Urinary bladder (tissue), 4 donors: ENCODE results near the gene DKKL1. TPM values are rescaled to one million over a fixed set of nuclear protein-coding genes. Genes with fewer than 3 reads are reported as not detected.
"Not testable (repeated sequence)": the region's sequence is repeated elsewhere in the genome, so short reads cannot be mapped to it uniquely, and the experiment has no call there.

Experiments used
- DNase-seq: peaks from one replicate; pipeline ENCODE4 v3.0.0-alpha.2; 2015; ENCODE audit errors: extremely low spot score
- H3K27ac ChIP-seq: one replicate; pipeline ENCODE4 v1.5.1; 2013; ENCODE audit warnings: low read depth, mild to moderate bottlenecking, moderate library complexity
- H3K36me3 ChIP-seq: one replicate; pipeline ENCODE4 v1.6.1; 2013; ENCODE audit warnings: mild to moderate bottlenecking, moderate library complexity; ENCODE audit not compliant: insufficient read depth
- H3K4me1 ChIP-seq: one replicate; pipeline ENCODE4 v1.6.1; 2013; ENCODE audit warnings: mild to moderate bottlenecking, moderate library complexity; ENCODE audit not compliant: insufficient read depth
- H3K4me3 ChIP-seq: one replicate; pipeline ENCODE4 v1.5.1; 2013; ENCODE audit warnings: low read depth, low read length
- WGBS: extraction: QIAGEN DNeasy Blood & Tissue Kit; methylation state at CpG from one replicate; pipeline ENCODE4 v1.1.7; 2013; 5-methylcytosine and 5-hydroxymethylcytosine counted together
- polyA plus RNA-seq: library from polyadenylated mRNA; stranded (reverse); fragments of 200-250 nt; gene quantifications from one replicate; pipeline ENCODE4 v1.2.3, GENCODE V29; 2013
- total RNA-seq: library from RNA; depleted of rRNA; stranded (reverse); fragments of >200 nt; gene quantifications from one replicate; pipeline ENCODE4 v1.2.3, GENCODE V29; 2014
- donor health status: healthy with polysubstance abuse.
- donor health status: healthy.

The DKKL1 gene
- total and polyA plus RNA-seq, 2 donors: 0.46 TPM; not detected in 1

- H3K4me3 ChIP-seq: peak within 1 kb of the TSS; percentile 63
- H3K36me3 ChIP-seq: no peaks in the 10 kb centered on the region
- H3K4me1 ChIP-seq: no peaks in the 10 kb centered on the region
- WGBS: under 1% methylated on average over 52 of the region's 52 CpGs
- peak within 1 kb of the TSS; percentile 62 for H3K27ac ChIP-seq
- DNase-seq: no peak
Measured at GRCh38 chr19:49362048-49362928, 1.4 kb upstream of the DKKL1 start, which contains the start of gene TEAD2. Gene TEAD2, minus strand, starts transcription at chr19:49362416. Its CDS starts 2,341 bp downstream, at chr19:49360075.

- DNase-seq: no peak
Measured at GRCh38 chr19:49362929-49363267, 779 bp upstream of the DKKL1 start.

DNA sequence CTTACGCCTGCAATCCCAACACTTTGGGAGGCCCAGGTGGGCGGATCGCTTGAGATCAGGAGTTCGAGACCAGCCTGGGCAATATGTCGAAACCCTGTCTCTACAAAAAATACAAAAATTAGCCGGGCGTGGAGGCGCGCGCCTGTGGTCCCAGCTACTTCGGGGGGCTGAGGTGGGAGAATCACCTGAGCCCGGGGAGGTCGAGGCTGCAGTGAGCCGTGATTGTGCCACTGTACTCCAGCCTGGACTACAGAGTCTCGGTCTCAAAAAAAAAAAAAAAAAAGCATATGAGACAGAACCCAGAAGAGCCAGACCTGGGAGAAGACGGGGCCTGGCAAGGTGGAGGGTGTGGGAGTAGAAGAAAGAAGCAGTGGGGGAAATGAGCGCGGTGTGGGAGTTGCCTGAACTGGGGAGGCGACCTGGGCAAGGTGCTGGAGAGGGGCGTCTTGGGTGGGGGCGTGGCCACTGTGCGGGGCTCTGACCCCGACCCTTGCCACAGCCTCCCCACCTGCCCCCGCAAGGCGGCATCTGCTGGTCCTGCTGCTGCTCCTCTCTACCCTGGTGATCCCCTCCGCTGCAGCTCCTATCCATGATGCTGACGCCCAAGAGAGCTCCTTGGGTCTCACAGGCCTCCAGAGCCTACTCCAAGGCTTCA, 533 bp downstream of the DKKL1 start:
- Histone ChIP-seq H3K27ac (no peak overlapping the region), H3K4me3 (no peak overlapping the region), H3K4me1 (no peaks in the 10 kb centered on the region), H3K36me3 (no peaks in the 10 kb centered on the region)
- WGBS: 71% methylated on average over 27 of the region's 27 CpGs
- DNase-seq: no peak

More at GRCh38 chr19:49362929-49363267, 779 bp upstream of the DKKL1 start:
- under 1% methylated on average over 14 of the region's 14 CpGs for WGBS
- peak overlapping the region; percentile 30 for H3K27ac ChIP-seq
- H3K4me3 ChIP-seq: no peak overlapping the region
- H3K4me1 ChIP-seq: no peaks in the 10 kb centered on the region
- H3K36me3 ChIP-seq: no peaks in the 10 kb centered on the region

DNA sequence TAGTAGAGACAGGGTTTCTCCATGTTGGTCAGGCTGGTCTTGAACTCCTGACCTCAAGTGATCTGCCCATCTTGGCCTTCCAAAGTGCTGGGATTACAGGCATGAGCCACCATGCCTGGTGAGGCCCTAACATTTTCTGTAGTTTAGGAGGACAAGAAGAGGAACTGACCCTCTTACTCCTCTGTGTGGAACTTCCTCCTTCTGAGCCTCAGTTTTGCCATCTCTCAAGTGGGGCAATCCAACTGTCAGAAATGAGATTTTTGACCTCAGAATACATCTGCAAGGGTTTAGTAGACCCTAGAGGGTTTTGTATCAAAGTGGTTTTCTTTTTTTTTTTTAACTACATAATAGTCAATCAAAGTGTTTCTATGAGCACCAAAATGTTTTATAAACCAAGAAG, 2.4 kb downstream of the DKKL1 start:
- DNase-seq: no peak
- Histone ChIP-seq H3K4me1 (no peaks in the 10 kb centered on the region), H3K4me3 (no peak overlapping the region), H3K27ac (no peak overlapping the region), H3K36me3 (no peaks in the 10 kb centered on the region)

GRCh38 chr19:49368711-49369358, 5.2 kb downstream of the DKKL1 start:
- no peak for DNase-seq
- WGBS: 78% methylated on average over 5 of the region's 5 CpGs

DNA sequence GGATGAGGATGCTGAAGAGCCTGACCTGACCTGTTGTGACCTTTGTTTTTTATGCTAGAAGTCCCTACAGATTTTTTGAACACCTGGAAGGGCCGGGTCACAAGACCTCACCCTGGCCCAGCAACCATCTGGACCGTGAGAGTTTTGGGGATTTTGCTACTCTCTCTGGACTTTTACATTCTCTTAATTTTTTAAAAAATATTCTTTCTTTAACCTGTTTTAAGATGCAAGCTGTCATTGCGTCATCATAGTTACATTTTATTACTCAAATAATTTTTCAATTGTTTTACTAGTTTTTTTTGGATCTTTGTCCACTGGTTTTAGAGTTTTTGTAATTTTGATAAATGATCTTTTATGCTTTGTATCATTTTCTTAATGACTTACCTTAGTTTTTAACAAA, 7.5 kb downstream of the DKKL1 start:
- H3K27ac ChIP-seq: no peak overlapping the region
- DNase-seq: no peak
- H3K4me3 ChIP-seq: no peak overlapping the region
- no peaks in the 10 kb centered on the region for H3K36me3 ChIP-seq
- 90% methylated on average over 3 of the region's 3 CpGs for WGBS
- no peaks in the 10 kb centered on the region for H3K4me1 ChIP-seq

More at GRCh38 chr19:49368711-49369358, 5.2 kb downstream of the DKKL1 start:
- Histone ChIP-seq H3K4me3 (no peak overlapping the region), H3K27ac (no peak overlapping the region), H3K36me3 (no peaks in the 10 kb centered on the region), H3K4me1 (no peaks in the 10 kb centered on the region)

DNA sequence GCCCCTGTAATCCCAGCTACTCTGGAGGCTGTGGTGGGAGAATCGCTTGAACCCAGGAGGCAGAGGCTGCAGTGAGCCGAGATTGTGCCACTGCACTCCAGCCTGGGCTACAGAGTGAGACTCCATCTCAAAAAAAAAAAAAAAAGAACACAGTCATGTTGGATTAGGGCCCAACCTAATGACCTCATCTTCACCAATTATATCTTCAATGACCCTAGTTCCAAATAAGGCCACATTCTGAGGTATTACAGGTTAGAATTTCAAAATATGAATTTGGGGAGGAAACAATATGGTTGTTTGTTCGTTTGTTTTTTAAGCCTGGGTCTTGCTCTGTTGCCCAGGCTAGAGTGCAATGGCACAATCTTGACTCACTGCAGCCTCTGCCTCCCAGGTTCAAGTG, 9.5 kb downstream of the DKKL1 start:
- WGBS: 87% methylated on average over 3 of the region's 3 CpGs
- not testable (repeated sequence) for H3K36me3 ChIP-seq, H3K27ac ChIP-seq, H3K4me3 ChIP-seq, DNase-seq, H3K4me1 ChIP-seq

DNA sequence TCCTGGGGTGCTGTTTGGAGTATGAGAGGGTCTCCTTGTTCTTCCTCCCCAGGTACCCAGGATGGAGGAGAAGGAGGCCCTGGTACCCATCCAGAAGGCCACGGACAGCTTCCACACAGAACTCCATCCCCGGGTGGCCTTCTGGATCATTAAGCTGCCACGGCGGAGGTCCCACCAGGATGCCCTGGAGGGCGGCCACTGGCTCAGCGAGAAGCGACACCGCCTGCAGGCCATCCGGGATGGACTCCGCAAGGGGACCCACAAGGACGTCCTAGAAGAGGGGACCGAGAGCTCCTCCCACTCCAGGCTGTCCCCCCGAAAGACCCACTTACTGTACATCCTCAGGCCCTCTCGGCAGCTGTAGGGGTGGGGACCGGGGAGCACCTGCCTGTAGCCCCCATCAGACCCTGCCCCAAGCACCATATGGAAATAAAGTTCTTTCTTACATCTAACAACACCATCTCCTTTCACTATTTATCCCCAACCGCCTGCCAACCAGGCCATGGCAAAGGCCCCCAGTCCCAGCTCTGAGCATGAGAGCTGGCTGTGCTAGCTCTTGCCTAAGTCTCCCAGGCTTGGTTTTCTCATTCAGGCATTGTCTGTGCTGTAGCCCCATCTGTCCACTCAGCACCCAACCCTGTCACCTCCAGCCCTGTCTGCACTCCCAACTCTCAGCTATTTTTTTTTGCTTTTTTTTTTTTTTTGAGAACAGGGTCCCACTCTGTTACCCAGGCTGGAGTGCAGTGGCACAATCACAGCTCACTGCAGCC, 11.2 kb downstream of the DKKL1 start:
- 87% methylated on average over 16 of the region's 16 CpGs for WGBS
- H3K4me3 ChIP-seq: no peak overlapping the region
- no peaks in the 10 kb centered on the region for H3K36me3 ChIP-seq
- no peak for DNase-seq
- no peak overlapping the region for H3K27ac ChIP-seq
- no peaks in the 10 kb centered on the region for H3K4me1 ChIP-seq

GRCh38 chr19:49378512-49378911, 14.8 kb downstream of the DKKL1 start:
- WGBS: 53% methylated on average over 3 of the region's 3 CpGs
- no peak for DNase-seq
- H3K4me1 ChIP-seq: no peaks in the 10 kb centered on the region
- no peak overlapping the region for H3K27ac ChIP-seq
- no peaks in the 10 kb centered on the region for H3K36me3 ChIP-seq
- no peak overlapping the region for H3K4me3 ChIP-seq

DNA sequence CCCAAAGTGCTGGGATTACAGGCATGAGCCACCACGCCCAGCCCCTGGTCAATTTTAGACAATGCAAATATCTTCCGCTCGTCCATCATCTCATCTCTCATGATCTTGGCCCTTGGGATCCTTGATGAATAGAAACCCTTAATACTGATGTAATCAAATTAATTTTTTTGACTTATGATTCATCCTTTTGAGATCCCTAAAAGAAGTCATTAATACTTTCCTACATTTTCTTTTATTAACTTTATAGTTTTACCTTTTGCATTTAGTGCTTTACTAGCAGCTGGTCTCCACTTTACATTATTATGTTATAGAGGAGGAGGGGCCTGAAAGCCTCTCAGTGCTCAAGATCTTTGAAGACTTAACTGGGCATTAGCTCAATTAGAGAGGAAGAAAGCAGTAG, 16.7 kb downstream of the DKKL1 start:
- no peak overlapping the region for H3K4me3 ChIP-seq
- H3K36me3 ChIP-seq: no peaks in the 10 kb centered on the region
- 90% methylated on average over 3 of the region's 3 CpGs for WGBS
- no peak for DNase-seq
- no peaks in the 10 kb centered on the region for H3K4me1 ChIP-seq
- H3K27ac ChIP-seq: no peak overlapping the region

- H3K36me3 ChIP-seq: no peaks in the 10 kb centered on the region
- WGBS: 93% methylated on average over 5 of the region's 5 CpGs
Measured at GRCh38 chr19:49382639-49383038, 19.0 kb downstream of the DKKL1 start.

GRCh38 chr19:49383599-49383998, 19.9 kb downstream of the DKKL1 start:
- no peak for DNase-seq
- WGBS: 93% methylated on average over 1 of the region's 1 CpG
- no peaks in the 10 kb centered on the region for H3K36me3 ChIP-seq
- H3K4me3 ChIP-seq: no peak overlapping the region
- no peaks in the 10 kb centered on the region for H3K4me1 ChIP-seq
- no peak overlapping the region for H3K27ac ChIP-seq

More at GRCh38 chr19:49382639-49383038, 19.0 kb downstream of the DKKL1 start:
- DNase-seq: no peak
- Histone ChIP-seq H3K4me3 (no peak overlapping the region), H3K27ac (no peak overlapping the region), H3K4me1 (no peaks in the 10 kb centered on the region)

DNA sequence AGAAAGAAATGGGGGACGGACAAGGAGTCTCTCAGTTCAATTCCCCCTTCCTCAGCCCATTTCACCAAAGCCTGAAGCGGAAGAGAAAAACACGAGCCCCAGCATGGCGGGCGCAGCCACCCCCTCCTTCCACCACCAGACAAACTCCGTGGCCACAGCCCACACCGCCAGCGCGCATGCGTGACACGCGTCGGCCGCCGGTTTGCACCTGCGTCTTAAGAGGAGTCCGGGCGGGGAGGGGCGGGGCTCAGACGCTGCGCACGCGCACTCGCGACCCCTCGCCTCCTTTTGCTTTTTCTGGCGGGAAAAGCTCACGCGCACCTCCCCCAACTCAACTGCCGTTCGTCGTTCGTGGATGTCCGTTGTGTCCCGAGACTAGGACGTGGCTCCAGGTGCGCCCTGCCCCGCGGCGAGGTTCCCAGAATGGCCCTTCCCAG, 24.3 kb downstream of the DKKL1 start, which contains the start of gene KASH5:
KASH5 (plus strand) TSS at position 314 of the 437 bp plus-strand sequence. CDS start 2,635 bp downstream, outside the sequence.
- no peaks in the 10 kb centered on the region for H3K36me3 ChIP-seq
- H3K27ac ChIP-seq: no peak within 1 kb of the TSS
- H3K4me3 ChIP-seq: no peak within 1 kb of the TSS
- no peaks in the 10 kb centered on the region for H3K4me1 ChIP-seq
- no peak for DNase-seq
- WGBS: 44% methylated on average over 40 of the region's 40 CpGs
